ENCODE measurements around the gene NIPBL. TPM values are rescaled to one million over a fixed set of nuclear protein-coding genes. Genes with fewer than 3 reads are reported as not detected.

The NIPBL gene
- total and polyA plus RNA-seq, 2 of the 13 experiments (the other 11 are each of a cell fraction or from before 2014, with no cell fraction given), result 12.3 to 32.3 TPM

- TF ChIP-seq ATF6 (CRISPR knock-in tag; conservative IDR thresholded peaks at IDR 0.05) (no peak), KDM5B (CRISPR knock-in tag; IDR thresholded peaks at IDR 0.05; ENCODE audit: borderline replicate concordance) (no peak), FOXO4 (CRISPR knock-in tag; conservative IDR thresholded peaks at IDR 0.05) (no peak), HHEX (CRISPR knock-in tag; IDR thresholded peaks at IDR 0.05) (no peak), FIP1L1 (IDR thresholded peaks at IDR 0.05; ENCODE audit: borderline replicate concordance, insufficient read depth, low read depth, low read length) (no peak)
Measured at GRCh38 chr5:36882250-36882649, 5.7 kb downstream of the NIPBL start (continued).

GRCh38 chr5:36883894-36884462 is 7.4 kb downstream of the NIPBL start:
- peaks cover 100% of the 10 kb centered on the region for H3K79me2 ChIP-seq (ENCODE audit: insufficient read depth, low read length)
- H4K20me1 ChIP-seq (ENCODE audit: insufficient read depth, low read length), result peaks cover 73% of the 10 kb centered on the region
- no peak overlapping the region for H2AFZ ChIP-seq (ENCODE audit: low read length)
- no peak overlapping the region for H3K9ac ChIP-seq (ENCODE audit: insufficient read depth, low read depth, low read length)
- no peaks in the 10 kb centered on the region for H3K9me3 ChIP-seq (ENCODE audit: low read length)
- FAIRE-seq (no peak), DNase-seq (ENCODE audit: low spot score) (no peak), ATAC-seq (no peak)
- intact Hi-C loops (cut with micrococcal nuclease; ENCODE audit: unreplicated experiment) (no loop called here), in situ Hi-C loops (cut with HindIII; ENCODE audit: extremely low pct_ligation_motif_present, low pct_unique_long_range_greater_than_20kb) (no loop called here)
- CTCF ChIA-PET (ENCODE audit: low intra/inter-chr PET ratio, low total read pairs), result no interaction called here
- whole genome bisulfite sequencing (ENCODE audit: low lambda C conversion rate), result 93% methylated on average over 3 of the region's 3 CpGs
- no peak overlapping the region for H3K27ac ChIP-seq (ENCODE audit: extremely low read length, insufficient read depth, low read length)
- POLR2A ChIA-PET, result no interaction called here
- no peak overlapping the region for H3K4me2 ChIP-seq (ENCODE audit: low read depth, low read length)
- no peaks in the 10 kb centered on the region for H3K27me3 ChIP-seq (ENCODE audit: control insufficient read depth in 1 of 2, insufficient read depth in 2 of 2, low read length in 2 of 2)
- peaks cover 51% of the 10 kb centered on the region for H3K4me1 ChIP-seq (ENCODE audit: insufficient read depth, low read length)
- no peak overlapping the region for H3K4me3 ChIP-seq (replicated peaks in 1 of 3; ENCODE audit: insufficient read depth in 1 of 3, low read depth in 2 of 3, low read length in 3 of 3)
- no peak for TF ChIP-seq EZH2 (conservative IDR thresholded peaks at IDR 0.05; ENCODE audit: low read depth, low read length)
- no peak for TF ChIP-seq PITX1 (CRISPR knock-in tag; IDR thresholded peaks at IDR 0.05)
- TF ChIP-seq ZHX1 (CRISPR knock-in tag; IDR thresholded peaks at IDR 0.05; ENCODE audit: low read depth), result no peak
- TF ChIP-seq FOXP1 (IDR thresholded peaks at IDR 0.05), result no peak
- no peak for TF ChIP-seq FOXP1 (CRISPR knock-in tag; IDR thresholded peaks at IDR 0.05)
- no peak for TF ChIP-seq ZBTB37 (CRISPR knock-in tag; IDR thresholded peaks at IDR 0.05)
- no TSS peak for BruUV-seq (replicated peaks)
- H3K36me3 ChIP-seq (replicated peaks in 1 of 2; ENCODE audit: control insufficient read depth in 1 of 2, insufficient read depth in 2 of 2, low read length in 2 of 2), result peaks cover 0 to 6% of the 10 kb centered on the region in 2 experiments; a peak in 3 of 5 replicates

All from HepG2 (cell line).